HCT116 (cell line): ENCODE data around the gene S100A13. TPM values are rescaled to one million over a fixed set of nuclear protein-coding genes. Genes with fewer than 3 reads are reported as not detected.
A peak's percentile ranks its signal among the peaks of the same experiment; 100 is the strongest.

Experiments used
- ATAC-seq: fragments of 200-7000 bp; cut with Tn5 transposase; 2 replicates; pipeline ENCODE4 v1.9.1; 2020; ENCODE audit warnings: mild to moderate bottlenecking, moderate library complexity
- BruUV-seq: library from RNA; stranded (reverse); fragments of 400-500 nt; replicated peaks from 2 replicates; lab custom pipeline; 2021; lab: Mats Ljungman, UMichigan
- CTCF ChIA-PET: fragments of 300-600 bp; sonication (Branson Sonifier 250); formaldehyde crosslinking; loops from one replicate; lab custom pipeline; 2021; ENCODE audit warnings: antibody characterized with exemption; lab: Charles Lee
- POLR2A ChIA-PET: fragments of 300-600, 350-600 bp; sonication (Branson Sonifier 250); formaldehyde crosslinking; loops from one replicate; lab custom pipeline; 2021; ENCODE audit warnings: antibody characterized with exemption; lab: Charles Lee
- RAD21 ChIA-PET, 2 experiments: fragments of 300-600 bp; sonication (Branson Sonifier 250); formaldehyde crosslinking; loops; one replicate each; lab custom pipeline; 2023; ENCODE audit warnings: low total read pairs in 2 of 2; ENCODE audit not compliant: uncharacterized antibody in 2 of 2, unreplicated experiment in 2 of 2, low non-redundant PET in 1 of 2; lab: Charles Lee
- DNase-seq: peaks from one replicate; pipeline ENCODE4 v3.0.0-alpha.2; 2010; ENCODE audit warnings: low read depth, low spot score
- H2AFZ ChIP-seq: fragments of 200-600 bp; shearing (Covaris generic), sonication (generic); 2 replicates; pipeline ENCODE4 v1.6.1; 2017; ENCODE audit warnings: low read depth, mixed run types, mixed read lengths, antibody characterized with exemption, low read length; ENCODE audit not compliant: poor library complexity, severe bottlenecking
- H3K27ac ChIP-seq: 2 replicates; pipeline ENCODE4 v1.5.1; 2012; ENCODE audit warnings: low read depth, low read length
- H3K27me3 ChIP-seq: fragments of 200-600 bp; sonication (generic); 2 replicates; pipeline ENCODE4 v1.6.1; 2016; ENCODE audit warnings: mixed run types, low read length, mixed read lengths; ENCODE audit not compliant: insufficient read depth
- H3K36me3 ChIP-seq, 2 experiments: fragments of 200-500 bp in 1 of 2; fragments of 200-600 bp in 1 of 2; sonication (Bioruptor generic) in 1 of 2; sonication (generic) in 1 of 2; 2 replicates each; pipeline versions ENCODE4 v1.5.1 to v1.6.1; 2014 to 2016; ENCODE audit warnings: low read length in 2 of 2, inconsistent platforms in 1 of 2, mixed read lengths in 1 of 2, mixed run types in 1 of 2; ENCODE audit not compliant: insufficient read depth in 2 of 2, control insufficient read depth in 1 of 2
- H3K4me1 ChIP-seq, 2 experiments: fragments of 200-600 bp in 1 of 2; sonication (generic) in 1 of 2; 2 replicates each; pipeline versions ENCODE4 v1.5.1 to v1.6.1; 2012 to 2017; ENCODE audit warnings: low read length in 2 of 2, inconsistent platforms in 1 of 2, mild to moderate bottlenecking in 1 of 2, mixed read lengths in 1 of 2, mixed run types in 1 of 2, moderate library complexity in 1 of 2; ENCODE audit not compliant: insufficient read depth in 2 of 2, control insufficient read depth in 1 of 2
- H3K4me2 ChIP-seq: fragments of 200-600 bp; sonication (generic); 2 replicates; pipeline ENCODE4 v1.6.1; 2017; ENCODE audit warnings: mixed run types, low read length, mixed read lengths
- H3K4me3 ChIP-seq, 2 experiments: fragments of 200-600 bp in 1 of 2; sonication (generic) in 1 of 2; replicated peaks in 1 of 2; 2 replicates each; pipeline ENCODE4 v1.5.1; 2011 to 2016; ENCODE audit warnings: low read length in 2 of 2, control low read depth in 1 of 2, low read depth in 1 of 2, mild to moderate bottlenecking in 1 of 2, mixed read lengths in 1 of 2, mixed run types in 1 of 2
- H3K79me2 ChIP-seq: fragments of 200-600 bp; sonication (generic); 2 replicates; pipeline ENCODE4 v1.6.1; 2017; ENCODE audit warnings: mild to moderate bottlenecking, mixed run types, low read length, moderate library complexity, mixed read lengths; ENCODE audit not compliant: insufficient read depth
- H3K9ac ChIP-seq: fragments of 200-600 bp; sonication (generic); 2 replicates; pipeline ENCODE4 v1.6.1; 2016; ENCODE audit warnings: low read length, mixed read lengths
- H3K9me2 ChIP-seq: fragments of 200-600 bp; sonication (generic), shearing (Covaris generic); 2 replicates; pipeline ENCODE4 v1.6.1; 2017; ENCODE audit warnings: mixed run types, mild to moderate bottlenecking, moderate library complexity; ENCODE audit not compliant: insufficient read depth
- H3K9me3 ChIP-seq, 2 experiments: fragments of 200-500 bp in 1 of 2; fragments of 200-600 bp in 1 of 2; sonication (Bioruptor generic) in 1 of 2; sonication (generic) in 1 of 2; 2 replicates each; pipeline ENCODE4 v1.6.1; 2014 to 2017; ENCODE audit warnings: low read length in 2 of 2, mixed read lengths in 2 of 2, inconsistent platforms in 1 of 2, low read depth in 1 of 2, mild to moderate bottlenecking in 1 of 2, mixed run types in 1 of 2, moderate library complexity in 1 of 2; ENCODE audit not compliant: control insufficient read depth in 1 of 2, insufficient read depth in 1 of 2
- H4K20me1 ChIP-seq: fragments of 200-600 bp; sonication (generic), shearing (Covaris generic); 2 replicates; pipeline ENCODE4 v1.6.1; 2017; ENCODE audit warnings: mixed run types, mild to moderate bottlenecking, moderate library complexity; ENCODE audit not compliant: insufficient read depth
- POLR2AphosphoS5 ChIP-seq: IDR thresholded peaks from 2 replicates; pipeline ENCODE4 v1.6.1; 2011; ENCODE audit warnings: mild to moderate bottlenecking, low read depth, low read length, moderate library complexity
- SRF ChIP-seq: IDR thresholded peaks from 2 replicates; pipeline ENCODE4 v1.6.1; 2012; ENCODE audit warnings: low read depth
- YY1 ChIP-seq: IDR thresholded peaks from 2 replicates; pipeline ENCODE4 v1.6.1; 2011; ENCODE audit warnings: low read length, low read depth, moderate library complexity, mild to moderate bottlenecking; ENCODE audit not compliant: insufficient replicate concordance; ENCODE audit errors: extremely low read depth
- ZBTB33 ChIP-seq: IDR thresholded peaks from 2 replicates; pipeline ENCODE4 v1.6.1; 2011; ENCODE audit warnings: mild to moderate bottlenecking, low read length, moderate library complexity; ENCODE audit not compliant: insufficient replicate concordance; ENCODE audit errors: extremely low read depth
- ZFX ChIP-seq: fragments of 450-650 bp; IDR thresholded peaks from 2 replicates; pipeline ENCODE4 v1.6.1; 2017
- intact Hi-C: fragments of 100-400 bp; cut with micrococcal nuclease; formaldehyde crosslinking; loops from 2 replicates; pipeline ENCODE4 v1.10.0; 2022
- total RNA-seq: library from RNA; stranded (reverse); gene quantifications from one replicate; pipeline ENCODE4 v1.2.1, GENCODE V29; 2021; ENCODE audit not compliant: unreplicated experiment

S100A13 gene
- total RNA-seq, 1 experiment from 2014 or later: 143 TPM

- intact Hi-C loops: loop anchor here (2.0 kb wide), 2 partner anchors 44 to 106 kb away; no protein-coding TSS in a partner anchor
These were observed 11.0 kb downstream of the S100A13 start, which contains the start of gene S100A14 for GRCh38 chr1:153616144-153616916. Gene S100A14 (minus strand): TSS chr1:153616325. CDS start chr1:153615858, 467 bp downstream.

More at GRCh38 chr1:153616144-153616916, 11.0 kb downstream of the S100A13 start, which contains the start of gene S100A14:
- ATAC-seq (peak; percentile 23), DNase-seq (peak; percentile 59)
- Histone ChIP-seq H3K27ac (peak within 1 kb of the TSS; percentile 79), H3K9me3 (no peaks in the 10 kb centered on the region), H3K9me2 (no peaks in the 10 kb centered on the region), H3K4me1 (peaks cover 42 to 63% of the 10 kb centered on the region in 2 experiments), H3K36me3 (no peaks in the 10 kb centered on the region), H3K27me3 (no peaks in the 10 kb centered on the region), H3K9ac (peak within 1 kb of the TSS; percentile 61), H2AFZ (no peak within 1 kb of the TSS), H3K4me2 (peak within 1 kb of the TSS; percentile 73), H4K20me1 (no peaks in the 10 kb centered on the region), H3K79me2 (peaks cover 38% of the 10 kb centered on the region), H3K4me3 (peak within 1 kb of the TSS; percentile 50 to 57)
- RAD21 ChIA-PET: interaction anchor here (0.6 to 2.2 kb wide), 4 partner anchors 10 to 44 kb away, joined by 3 to 8 read pairs (median 5); partner anchors contain the start of gene S100A13 (in 2 of the 2)
- CTCF ChIA-PET: interaction anchor here (0.6 to 7.7 kb wide), 6 partner anchors 11 to 105 kb away, joined by 3 to 76 read pairs (median 8); partner anchors contain the start of genes S100A1 and S100A13
- BruUV-seq: no TSS peak
- POLR2A ChIA-PET: interaction anchor here (0.6 to 9.1 kb wide), 13 partner anchors 11 to 111 kb away, joined by 3 to 172 read pairs (median 5); partner anchors contain the start of genes CHTOP, INTS3, S100A1 and S100A13
- TF ChIP-seq ZBTB33 (peak; percentile 34), ZFX (peak; percentile 21; the same call in 1 of the 2 replicates), YY1 (no peak), SRF (no peak), POLR2AphosphoS5 (peak; percentile 95)
